ENCODE measurements around the gene FRMPD1.

FRMPD1 gene

DNA sequence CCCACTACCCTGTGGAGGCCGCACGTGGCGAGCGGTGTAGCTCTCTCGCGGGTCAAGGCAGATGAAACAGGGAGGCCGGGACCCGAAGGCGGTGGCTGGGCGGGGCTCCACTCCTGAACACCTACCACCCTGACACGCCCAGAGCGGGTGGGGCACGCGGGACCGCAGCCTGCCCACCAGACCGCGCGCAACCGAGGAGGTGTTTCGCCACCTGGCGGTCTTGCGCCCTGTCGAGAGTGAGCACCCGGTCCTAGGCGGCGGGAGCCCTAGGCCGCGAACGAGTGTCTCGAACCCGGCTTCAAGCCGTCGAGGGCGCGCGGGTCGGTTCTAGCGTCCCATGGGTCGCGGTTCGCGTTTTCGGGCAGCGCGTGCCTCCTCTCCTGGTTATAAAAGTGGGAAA is 136.3 kb downstream of the FRMPD1 start:
- no peak for TF ChIP-seq CTCF (IDR thresholded peaks at IDR 0.05; ENCODE audit: low read depth, low read length)
- Histone ChIP-seq H3K4me3 (ENCODE audit: low read depth, low read length) (no peak overlapping the region), H3K9me3 (no peaks in the 10 kb centered on the region), H3K36me3 (peaks cover 19% of the 10 kb centered on the region), H3K27me3 (no peaks in the 10 kb centered on the region), H3K4me1 (no peaks in the 10 kb centered on the region; the same call in 1 of the 2 replicates)
- DNase-seq: no peak

DNA sequence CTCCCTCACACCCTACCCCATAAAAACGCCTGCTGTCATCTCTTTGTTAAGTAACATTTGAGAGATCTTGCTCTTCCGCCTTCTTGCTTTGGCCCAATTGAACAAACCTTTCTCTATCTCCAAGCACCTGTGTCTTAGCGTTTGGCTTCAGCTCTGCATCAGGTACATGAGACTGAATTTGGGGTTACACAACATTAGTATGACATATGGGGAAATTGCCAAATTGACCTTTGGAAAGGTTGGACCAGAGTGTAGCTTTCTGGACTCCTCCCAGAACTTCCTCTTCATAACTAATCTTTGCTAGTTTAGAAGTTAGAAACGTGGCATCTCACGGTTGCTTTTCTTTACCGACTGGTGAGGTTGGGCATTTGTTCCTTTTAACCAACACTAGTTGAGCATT is 137.6 kb downstream of the FRMPD1 start:
- DNase-seq: no peak
- Histone ChIP-seq H3K9me3 (no peaks in the 10 kb centered on the region), H3K27me3 (no peaks in the 10 kb centered on the region), H3K4me1 (no peaks in the 10 kb centered on the region; the same call in 1 of the 2 replicates), H3K36me3 (peaks cover 6% of the 10 kb centered on the region), H3K4me3 (ENCODE audit: low read depth, low read length) (no peak overlapping the region)
- TF ChIP-seq CTCF (IDR thresholded peaks at IDR 0.05; ENCODE audit: low read depth, low read length): no peak

- H3K4me3 ChIP-seq (ENCODE audit: low read depth, low read length): no peak overlapping the region
- no peak for TF ChIP-seq CTCF (IDR thresholded peaks at IDR 0.05; ENCODE audit: low read depth, low read length)
- H3K4me1 ChIP-seq: no peaks in the 10 kb centered on the region
- DNase-seq: no peak
- H3K9me3 ChIP-seq: no peaks in the 10 kb centered on the region
- no peaks in the 10 kb centered on the region for H3K36me3 ChIP-seq
- H3K27me3 ChIP-seq: no peaks in the 10 kb centered on the region
Measured at GRCh38 chr9:37790096-37790495, 139.3 kb downstream of the FRMPD1 start.

- Histone ChIP-seq H3K9me3 (no peaks in the 10 kb centered on the region), H3K4me3 (ENCODE audit: low read depth, low read length) (no peak overlapping the region), H3K36me3 (no peaks in the 10 kb centered on the region), H3K4me1 (no peaks in the 10 kb centered on the region), H3K27me3 (no peaks in the 10 kb centered on the region)
- no peak for TF ChIP-seq CTCF (IDR thresholded peaks at IDR 0.05; ENCODE audit: low read depth, low read length)
- DNase-seq: no peak
Measured at GRCh38 chr9:37792122-37792521, 141.4 kb downstream of the FRMPD1 start.

- H3K4me3 ChIP-seq (ENCODE audit: low read depth, low read length): no peak overlapping the region
- no peak for DNase-seq
- no peaks in the 10 kb centered on the region for H3K27me3 ChIP-seq
- H3K4me1 ChIP-seq: no peaks in the 10 kb centered on the region
- no peaks in the 10 kb centered on the region for H3K36me3 ChIP-seq
- no peak for TF ChIP-seq CTCF (IDR thresholded peaks at IDR 0.05; ENCODE audit: low read depth, low read length)
- H3K9me3 ChIP-seq: no peaks in the 10 kb centered on the region
Measured at GRCh38 chr9:37796232-37796631, 145.5 kb downstream of the FRMPD1 start.
